Brain microvascular endothelial cell (primary cell): ENCODE data around the gene NAB2.

Experiments
- DNase-seq: peaks from one replicate; pipeline ENCODE4 v3.0.0-alpha.2; 2020
- H3K27ac ChIP-seq: fragments of 250-450 bp; sonication (Bioruptor Pico); 2 replicates; pipeline ENCODE4 v1.5.1; 2020; ENCODE audit warnings: mild to moderate bottlenecking, moderate library complexity
- H3K27me3 ChIP-seq: fragments of 250-450 bp; sonication (Bioruptor Pico); replicated peaks from 2 replicates; pipeline ENCODE4 v1.5.1; 2020; ENCODE audit warnings: mild to moderate bottlenecking
- H3K36me3 ChIP-seq: fragments of 250-450 bp; sonication (Bioruptor Pico); replicated peaks from 2 replicates; pipeline ENCODE4 v1.5.1; 2020; ENCODE audit warnings: mild to moderate bottlenecking
- H3K4me3 ChIP-seq: 2 replicates; pipeline ENCODE4 v1.5.1; 2011; ENCODE audit warnings: low read depth, mild to moderate bottlenecking, control low read depth, low read length, moderate library complexity
- CTCF ChIP-seq: IDR thresholded peaks from 2 replicates; pipeline ENCODE4 v1.5.1; 2011; ENCODE audit warnings: low read depth, mild to moderate bottlenecking, moderate library complexity, low read length, control low read depth, inconsistent platforms; ENCODE audit errors: missing control alignments
- in situ Hi-C: cut with HindIII; loops from 2 replicates; pipeline ENCODE4 v1.10.0; 2017; ENCODE audit warnings: low sequenced_read_pairs, low pct_ligation_motif_present

The NAB2 gene

GRCh38 chr12:57142727-57143126, 53.8 kb downstream of the NAB2 start:
- Histone ChIP-seq H3K4me3 (no peak overlapping the region), H3K27ac (no peak overlapping the region), H3K27me3 (no peaks in the 10 kb centered on the region), H3K36me3 (peaks cover 84% of the 10 kb centered on the region)
- TF ChIP-seq CTCF: no peak
- in situ Hi-C loops: no loop called here
- DNase-seq: no peak

- Histone ChIP-seq H3K36me3 (peaks cover 81% of the 10 kb centered on the region), H3K4me3 (no peak overlapping the region), H3K27ac (no peak overlapping the region), H3K27me3 (no peaks in the 10 kb centered on the region)
- no peak for TF ChIP-seq CTCF
- in situ Hi-C loops: no loop called here
- no peak for DNase-seq
These were observed 54.5 kb downstream of the NAB2 start for GRCh38 chr12:57143454-57143853.
